Fibroblast of skin of right biceps (primary cell): ENCODE measurements around the gene THUMPD2.
A peak's percentile ranks its signal among the peaks of the same experiment; 100 is the strongest.

Source experiments
- DNase-seq: peaks from one replicate; pipeline ENCODE4 v3.0.0-alpha.2; 2013

The THUMPD2 gene

DNA sequence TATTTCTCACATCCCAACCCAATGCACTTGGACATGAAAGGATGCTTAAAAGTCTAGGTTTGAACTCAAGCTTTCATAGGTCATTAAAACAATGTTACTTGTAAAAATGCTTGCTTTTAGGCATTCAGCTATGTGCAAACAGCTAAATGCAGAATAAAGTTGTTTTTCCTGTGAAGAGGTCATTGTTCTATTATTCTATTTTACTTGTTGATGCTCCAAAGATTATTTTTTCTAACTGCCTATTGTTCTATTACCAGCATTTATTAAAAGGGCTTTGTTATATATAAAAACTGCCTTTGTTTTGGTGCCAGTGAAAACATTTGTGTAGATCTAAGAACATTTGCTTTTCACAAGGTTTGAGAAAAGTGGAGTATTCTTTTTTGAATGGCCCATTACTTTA lies 64.0 kb downstream of the THUMPD2 start:
- no peak for DNase-seq

DNA sequence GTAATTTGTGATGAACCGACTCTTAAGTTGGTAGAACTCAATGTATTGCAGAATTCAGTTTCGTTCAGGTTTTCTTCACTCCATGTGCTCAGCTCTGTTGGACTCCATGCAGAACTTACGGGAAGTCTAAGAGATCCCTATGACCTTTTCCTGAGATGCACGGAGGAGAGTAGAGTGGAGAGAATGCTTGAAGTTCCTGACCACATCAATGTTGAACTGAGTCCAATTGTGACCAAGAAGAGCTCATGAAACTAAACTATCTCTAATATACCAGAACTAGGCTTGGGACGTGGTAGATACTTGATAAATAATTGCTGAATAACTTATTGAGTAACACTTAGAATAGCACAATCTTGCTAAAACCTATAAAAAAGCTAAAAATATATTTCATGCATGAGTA lies 66.1 kb downstream of the THUMPD2 start:
- no peak for DNase-seq

DNA sequence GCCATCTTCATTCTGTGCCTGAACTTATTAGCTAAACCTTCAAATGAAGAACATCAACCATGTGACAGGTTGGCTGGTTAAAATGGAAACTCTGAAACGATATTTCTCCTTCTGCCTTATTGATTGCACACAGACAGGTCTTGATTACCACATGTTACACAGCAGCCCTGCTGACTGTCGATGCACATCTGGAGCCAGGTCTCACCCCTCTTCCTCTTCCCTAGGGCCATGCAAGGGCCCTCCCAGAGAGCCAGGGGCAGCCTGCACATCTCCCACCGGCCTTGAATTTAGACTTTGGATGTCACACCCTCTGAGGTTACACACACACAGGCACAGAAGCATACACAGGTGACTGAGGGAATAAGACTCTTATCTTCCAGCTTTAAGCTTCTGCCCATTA lies 68.3 kb downstream of the THUMPD2 start:
- no peak for DNase-seq

DNA sequence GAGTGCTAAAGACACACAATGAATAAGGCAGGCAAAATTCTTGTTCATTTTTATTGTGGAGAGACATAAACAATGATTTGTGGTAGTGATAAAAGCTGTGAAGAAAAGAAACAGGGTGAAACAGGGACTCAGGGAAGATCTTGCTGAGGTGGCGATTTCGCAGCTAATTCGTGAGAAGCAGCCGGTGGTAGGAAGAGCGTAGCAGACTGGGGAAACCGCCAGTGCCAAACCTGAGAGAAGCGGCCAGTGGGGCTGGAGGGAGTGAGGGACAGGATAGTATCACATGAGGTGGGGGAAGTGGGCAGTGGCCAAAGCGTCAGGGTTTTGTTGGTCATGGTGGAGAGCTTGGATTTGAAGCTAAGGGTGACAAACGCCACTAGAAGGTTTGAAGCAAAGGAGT lies 71.1 kb downstream of the THUMPD2 start:
- no peak for DNase-seq

DNA sequence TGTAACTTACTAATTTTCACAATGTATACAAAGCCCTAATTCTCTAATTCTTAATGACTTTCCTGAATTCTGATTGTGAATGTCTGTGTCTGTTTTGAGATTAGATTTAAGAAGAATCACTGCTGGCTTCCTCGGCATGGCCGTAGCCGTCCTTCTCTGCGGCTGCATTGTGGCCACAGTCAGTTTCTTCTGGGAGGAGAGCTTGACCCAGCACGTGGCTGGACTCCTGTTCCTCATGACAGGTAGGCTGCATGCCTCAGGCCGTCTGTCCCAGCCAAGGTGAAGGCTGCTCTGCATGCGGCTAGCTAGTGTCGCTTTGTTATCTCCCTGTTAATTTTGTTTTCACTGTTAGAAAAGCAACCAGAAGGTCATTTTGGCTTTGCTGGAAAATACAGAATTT lies 72.1 kb downstream of the THUMPD2 start:
- no peak for DNase-seq

DNA sequence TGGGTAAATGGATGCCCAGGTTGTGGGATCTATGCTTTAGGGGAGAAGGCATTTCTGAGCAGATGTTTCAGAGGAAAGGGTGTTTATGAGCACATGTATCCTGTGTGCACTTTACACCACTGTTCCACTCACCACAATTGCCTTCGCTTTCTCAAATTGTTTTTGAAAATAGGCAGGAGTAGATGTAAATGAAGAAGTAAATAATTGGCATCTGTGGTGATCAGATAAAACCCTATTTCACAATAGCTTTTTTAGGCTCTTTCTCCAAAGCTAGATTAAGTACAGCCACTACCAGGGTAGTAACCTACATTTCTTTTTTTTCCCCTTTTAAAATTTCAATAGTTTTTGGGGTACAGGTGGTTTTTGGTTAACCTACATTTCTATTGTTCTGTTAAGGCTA lies 72.7 kb downstream of the THUMPD2 start:
- DNase-seq: no peak

DNA sequence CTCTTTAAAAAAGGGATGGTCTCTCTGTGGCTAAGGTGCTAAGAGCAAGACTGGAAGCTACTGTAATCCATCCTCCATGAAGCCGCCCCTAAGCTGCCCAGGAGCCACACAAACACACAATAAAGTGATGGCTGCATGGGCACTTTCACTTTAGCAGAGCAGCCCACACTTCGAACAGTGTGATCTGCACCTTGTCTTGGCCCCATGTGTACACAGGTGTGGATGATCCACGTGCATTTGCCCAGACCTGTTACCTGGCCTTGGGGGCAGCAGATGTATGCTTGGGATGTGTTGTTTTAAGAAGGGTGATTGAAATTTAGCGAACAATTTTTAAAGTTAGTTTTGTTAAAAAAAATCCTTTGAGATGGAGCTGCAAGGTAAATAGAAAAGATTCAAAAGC lies 73.4 kb downstream of the THUMPD2 start:
- no peak for DNase-seq

DNA sequence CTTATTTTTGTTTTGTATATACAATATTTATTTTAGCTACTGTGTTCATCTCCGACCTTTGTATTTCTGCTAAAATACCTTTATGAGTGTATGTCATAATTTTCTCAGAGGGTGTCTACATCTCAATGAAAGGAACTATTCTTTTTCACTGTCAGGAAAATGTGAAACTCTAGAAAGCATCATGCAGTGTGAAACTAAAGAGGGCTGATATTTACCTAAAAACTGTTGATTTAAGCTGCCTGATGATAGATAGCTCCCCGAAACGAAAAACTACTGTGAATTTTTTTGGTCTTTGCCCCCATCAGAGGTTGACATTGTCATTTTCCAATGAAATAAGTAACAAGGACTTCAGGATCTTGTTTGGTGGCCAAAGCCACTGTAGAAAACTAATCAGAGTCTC lies 74.5 kb downstream of the THUMPD2 start:
- no peak for DNase-seq

DNA sequence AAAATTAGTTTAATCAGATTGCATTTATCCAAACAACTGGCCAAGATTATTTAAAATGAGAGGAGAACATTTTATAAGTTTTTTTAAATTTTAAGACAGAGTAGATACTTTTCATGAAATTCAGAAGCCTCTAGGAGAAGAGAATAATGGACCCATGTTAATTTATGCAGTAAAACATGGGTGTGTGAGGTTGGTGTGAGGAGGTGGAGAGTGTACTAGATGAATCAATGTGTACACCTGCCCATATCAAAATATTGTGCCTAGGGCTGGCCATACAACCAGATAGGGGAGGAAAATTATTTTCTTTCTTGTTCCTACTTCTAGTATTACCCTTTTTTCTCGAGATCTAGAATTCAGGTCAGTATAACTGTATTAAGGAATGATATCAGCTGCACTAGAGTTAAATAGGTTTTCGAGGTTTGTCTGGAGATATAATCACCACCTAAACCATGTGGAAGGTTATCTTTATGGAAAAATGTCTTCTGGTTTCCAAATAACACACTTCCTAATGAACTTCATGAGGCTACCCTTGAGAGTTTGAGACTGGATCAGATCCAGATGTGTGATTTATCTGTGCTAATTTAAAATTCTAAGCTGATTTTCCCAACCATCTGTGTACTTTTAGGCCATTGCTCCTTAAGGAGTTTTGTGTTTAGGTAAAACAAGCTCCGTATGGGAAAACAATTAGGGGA lies 75.7 kb downstream of the THUMPD2 start:
- DNase-seq: no peak

DNA sequence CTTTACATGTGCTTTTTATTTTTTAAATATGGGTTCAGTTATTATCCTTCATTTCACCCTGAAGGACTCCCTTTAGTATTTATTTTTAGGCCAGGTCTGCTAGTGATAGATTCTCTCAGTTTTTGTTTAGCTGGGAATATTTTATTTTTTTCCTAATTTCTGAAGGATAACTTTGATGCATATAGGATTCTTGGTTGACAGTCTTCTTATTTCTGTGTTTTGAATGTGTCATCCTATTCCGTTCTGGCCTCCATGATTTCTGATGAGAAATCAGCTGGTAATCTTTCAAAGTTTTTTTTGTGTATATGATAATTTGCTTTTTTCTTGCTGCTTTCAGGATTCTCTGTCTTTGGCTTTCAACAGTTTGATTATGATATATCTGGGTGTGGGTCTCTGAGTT lies 77.9 kb downstream of the THUMPD2 start:
- DNase-seq: no peak

DNA sequence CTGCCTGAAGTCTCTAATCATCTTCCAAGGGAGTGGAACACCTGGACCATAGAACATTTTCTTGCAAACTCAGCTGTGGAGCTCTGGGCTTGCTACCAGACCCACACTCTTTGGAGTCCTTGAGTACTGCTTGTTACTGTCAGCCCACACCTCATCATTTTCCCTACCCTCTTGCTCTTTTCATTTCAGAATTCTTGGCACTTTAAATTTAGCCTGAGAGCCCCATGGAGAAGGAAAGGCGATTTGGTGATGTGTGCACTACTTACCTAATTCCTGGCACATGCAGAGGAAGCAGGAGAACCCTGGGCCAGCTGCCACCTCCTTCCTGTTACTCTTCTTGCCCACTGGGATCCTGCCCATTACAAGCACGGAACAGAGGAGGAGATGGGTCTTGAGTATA lies 81.6 kb downstream of the THUMPD2 start:
- no peak for DNase-seq

DNA sequence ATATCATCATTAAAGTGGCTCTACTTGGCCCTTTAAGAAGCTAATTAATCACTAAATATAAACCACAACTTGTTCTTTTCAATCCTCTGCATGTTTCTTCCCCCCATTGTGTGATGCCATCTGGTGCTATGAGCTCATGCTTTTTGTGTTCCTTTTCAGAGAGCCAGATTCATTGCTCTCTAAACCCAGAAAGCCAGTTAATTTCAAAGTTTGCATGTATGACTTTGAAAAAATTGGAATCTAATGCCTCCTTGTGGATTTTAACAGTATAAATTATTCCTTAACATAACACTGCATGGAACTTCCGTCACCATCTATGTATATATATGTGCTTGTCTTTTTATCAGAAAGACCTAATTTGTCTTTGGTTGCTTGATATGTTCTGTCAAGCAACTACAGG lies 82.2 kb downstream of the THUMPD2 start:
- DNase-seq: peak; percentile 65

DNA sequence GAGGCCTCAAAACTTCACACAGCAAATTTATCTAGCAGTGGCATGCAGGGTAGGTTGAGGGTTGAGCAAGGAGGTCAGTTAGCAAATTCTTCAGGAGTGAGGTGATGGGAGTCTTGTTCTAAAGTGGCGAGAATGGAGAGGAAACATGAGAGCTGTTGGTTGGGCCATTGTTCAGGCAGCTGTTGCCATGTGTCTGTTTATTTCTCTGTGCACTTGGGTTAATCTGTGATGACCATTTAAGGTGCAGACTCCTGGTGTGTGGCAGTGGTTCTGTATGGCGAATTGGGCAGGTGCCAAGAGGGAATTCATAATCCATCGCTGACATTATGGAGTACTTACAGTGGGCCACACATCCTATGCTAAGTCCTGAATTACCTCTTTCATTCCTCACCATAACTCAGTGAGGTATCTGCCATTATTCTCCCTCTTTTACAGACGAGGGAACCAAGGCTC lies 82.9 kb downstream of the THUMPD2 start:
- peak; percentile 61 for DNase-seq

DNA sequence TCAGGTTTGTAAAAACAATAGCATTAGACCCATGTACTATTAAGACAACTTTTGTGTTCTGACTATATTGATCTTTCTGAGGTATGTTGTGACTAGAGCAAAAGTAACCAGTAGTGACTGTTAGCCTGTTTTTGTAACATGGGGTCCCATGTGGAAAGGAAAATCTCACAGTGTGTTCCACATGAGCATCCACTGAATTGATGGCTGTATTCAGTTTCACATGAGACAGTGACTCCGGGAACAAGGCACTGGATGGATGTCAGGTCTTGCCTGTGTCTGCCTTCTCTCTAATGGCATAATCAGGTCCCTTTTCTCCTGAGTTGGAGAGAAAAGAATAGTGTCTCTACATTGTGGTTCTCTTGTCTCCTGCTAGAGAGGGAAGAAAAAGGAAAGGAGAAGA lies 85.8 kb downstream of the THUMPD2 start:
- no peak for DNase-seq

DNA sequence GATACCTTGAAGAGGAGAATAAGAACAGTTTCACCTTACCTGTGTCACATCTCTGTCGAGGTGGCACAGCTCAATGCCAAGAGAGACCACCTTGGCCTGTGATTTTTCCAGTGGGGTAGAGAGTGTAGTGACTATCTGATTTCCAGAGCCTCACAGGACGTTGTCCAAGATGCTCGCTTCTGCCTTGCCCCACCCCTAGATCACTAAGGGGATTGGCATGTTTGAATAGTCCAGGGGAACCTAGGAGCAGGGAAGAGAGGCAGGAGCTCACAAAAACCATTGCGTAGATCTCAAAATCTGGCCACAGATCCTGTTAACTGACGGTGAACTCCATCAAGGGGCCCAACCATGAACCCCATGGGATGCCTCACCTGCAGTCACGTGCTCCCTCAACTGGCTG lies 89.2 kb downstream of the THUMPD2 start:
- DNase-seq: no peak

DNA sequence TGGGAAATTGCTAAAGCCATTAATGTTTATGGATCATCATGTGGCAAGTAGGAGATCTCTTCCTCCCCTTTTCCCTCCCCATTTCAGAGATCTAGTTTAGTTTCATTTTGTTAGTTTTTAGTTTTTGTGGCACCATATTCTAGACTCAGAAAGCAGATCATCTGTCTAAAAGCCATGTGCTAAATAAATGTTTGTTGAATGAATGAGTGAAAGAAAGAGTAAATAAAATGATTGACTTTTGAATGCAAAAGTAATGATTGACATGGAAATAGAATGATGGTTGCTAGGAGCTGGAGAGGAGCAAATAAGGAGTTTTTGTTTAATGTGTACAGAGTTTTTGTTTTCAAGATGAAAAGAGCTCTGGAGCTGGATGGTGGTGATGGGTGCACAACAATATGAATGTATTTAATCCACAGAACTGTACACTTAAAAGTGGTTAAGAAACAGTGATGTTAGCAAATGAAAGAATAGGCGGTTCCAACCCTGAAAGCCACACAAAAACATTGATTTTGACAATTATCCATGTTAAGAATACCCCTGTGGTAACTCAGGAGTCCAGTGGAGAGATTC lies 89.7 kb downstream of the THUMPD2 start:
- DNase-seq: no peak

DNA sequence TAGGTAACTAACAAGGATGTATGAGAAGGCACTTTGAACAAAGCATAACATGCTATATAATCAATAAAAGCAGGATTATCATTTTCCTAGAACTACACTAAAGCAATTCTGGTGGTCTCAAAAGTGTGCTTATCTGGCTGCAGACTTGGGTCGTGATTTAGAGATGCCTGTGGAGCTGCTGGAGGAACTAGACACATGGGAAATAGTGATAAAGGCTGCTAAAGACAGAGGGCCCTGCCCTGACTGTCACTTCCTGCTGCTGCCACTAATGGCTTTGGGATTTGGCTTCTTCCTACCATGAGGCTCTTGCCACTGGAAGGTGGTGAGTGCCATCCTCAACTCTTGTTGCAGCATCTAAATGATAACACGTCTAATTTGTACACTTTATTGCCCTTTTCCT lies 90.9 kb downstream of the THUMPD2 start:
- no peak for DNase-seq

DNA sequence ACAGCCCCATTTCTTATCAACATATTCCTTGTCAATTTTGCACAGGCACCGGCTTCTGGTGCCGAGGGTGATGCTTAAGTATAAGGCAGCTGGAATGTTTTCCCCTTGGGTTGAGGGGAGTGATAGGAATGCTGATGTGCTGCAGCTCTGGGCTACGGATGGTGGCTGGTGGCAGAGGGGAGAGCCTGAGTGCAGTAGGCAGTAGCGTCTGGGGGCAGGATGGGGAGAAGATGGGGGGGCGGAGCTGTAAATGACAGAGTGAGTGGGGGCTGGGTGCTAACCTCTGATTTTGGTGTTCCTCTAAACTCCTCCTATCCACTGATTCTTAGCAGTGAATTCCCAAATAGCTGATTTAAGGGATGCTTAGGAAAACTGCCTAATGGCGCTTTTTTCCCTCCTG lies 92.6 kb downstream of the THUMPD2 start:
- DNase-seq: no peak
